K562 (cell line): ENCODE data around the gene TNFAIP8L1. TPM values are rescaled to one million over a fixed set of nuclear protein-coding genes. Genes with fewer than 3 reads are reported as not detected.

Experiments used
- ATF3 ChIP-seq, 2 experiments: fragments of 450-650 bp in 1 of 2; sonication (generic) in 1 of 2; formaldehyde crosslinking in 1 of 2; IDR thresholded peaks in 1 of 2; conservative IDR thresholded peaks in 1 of 2; 2 replicates each; pipeline versions ENCODE4 v1.6.1 to v1.8.1; 2016 to 2023; ENCODE audit warnings: mild to moderate bottlenecking in 2 of 2, moderate library complexity in 2 of 2, inconsistent platforms in 1 of 2, missing genetic modification reagents in 1 of 2
- BHLHE40 ChIP-seq: IDR thresholded peaks from 2 replicates; pipeline ENCODE4 v1.6.1; 2011; ENCODE audit warnings: low read length, improper control_type of control experiment
- CBFA2T2 ChIP-seq: fragments of 450-650 bp; conservative IDR thresholded peaks from 2 replicates; pipeline ENCODE4 v1.6.1; 2017; ENCODE audit warnings: mild to moderate bottlenecking
- CEBPB ChIP-seq: fragments of 450-650 bp; IDR thresholded peaks from 2 replicates; pipeline ENCODE4 v1.6.1; 2016; ENCODE audit warnings: missing genetic modification characterization, missing compliant biosample characterization
- CHD1 ChIP-seq: fragments of 200-600 bp; sonication (generic); IDR thresholded peaks from one replicate; pipeline ENCODE4 v1.6.1; 2012; ENCODE audit warnings: mild to moderate bottlenecking, moderate library complexity, low read length, inconsistent platforms
- E2F5 ChIP-seq: sonication (generic); formaldehyde crosslinking; IDR thresholded peaks from 2 replicates; pipeline ENCODE4 v1.8.0; 2022; ENCODE audit warnings: mild to moderate bottlenecking, missing genetic modification reagents
- ELK3 ChIP-seq: fragments of 450-650 bp; formaldehyde crosslinking; IDR thresholded peaks from 2 replicates; pipeline ENCODE4 v1.4.0; 2020; ENCODE audit warnings: mild to moderate bottlenecking
- FOXJ3 ChIP-seq: sonication (generic); formaldehyde crosslinking; IDR thresholded peaks from 2 replicates; pipeline ENCODE4 v1.4.0; 2020; ENCODE audit warnings: mild to moderate bottlenecking, missing genetic modification reagents
- FOXP4 ChIP-seq: sonication (generic); formaldehyde crosslinking; IDR thresholded peaks from 2 replicates; pipeline ENCODE4 v1.8.0; 2022; ENCODE audit warnings: mild to moderate bottlenecking, missing genetic modification reagents, borderline replicate concordance
- KDM5B ChIP-seq: fragments of 200-600 bp; sonication (generic); IDR thresholded peaks from 2 replicates; pipeline ENCODE4 v1.6.1; 2012; ENCODE audit warnings: low read depth, mild to moderate bottlenecking, moderate library complexity, low read length, control low read depth, inconsistent platforms; ENCODE audit not compliant: insufficient replicate concordance
- MTF1 ChIP-seq: fragments of 250-450 bp; sonication (Bioruptor Pico); IDR thresholded peaks from 2 replicates; pipeline ENCODE4 v1.9.0; 2021; ENCODE audit warnings: moderate library complexity, mild to moderate bottlenecking, inconsistent platforms, borderline replicate concordance
- SMAD3 ChIP-seq: fragments of 450-650 bp; formaldehyde crosslinking; conservative IDR thresholded peaks from 2 replicates; pipeline ENCODE4 v1.4.0; 2020; ENCODE audit warnings: mild to moderate bottlenecking
- TAF1 ChIP-seq: IDR thresholded peaks from 2 replicates; pipeline ENCODE4 v1.6.1; 2011; ENCODE audit warnings: mild to moderate bottlenecking, low read length, moderate library complexity; ENCODE audit not compliant: insufficient read depth, control insufficient read depth, severe bottlenecking; ENCODE audit errors: extremely low read depth
- TCF7L2 ChIP-seq: fragments of 150-350 bp; IDR thresholded peaks from 2 replicates; pipeline ENCODE4 v1.6.1; 2016; ENCODE audit warnings: low read depth, mild to moderate bottlenecking, low read length, moderate library complexity
- TEAD4 ChIP-seq, 2 experiments: sonication (generic) in 1 of 2; formaldehyde crosslinking in 1 of 2; IDR thresholded peaks; 2 replicates each; pipeline versions ENCODE4 v1.6.1 to v1.8.0; 2012 to 2022; ENCODE audit warnings: borderline replicate concordance in 1 of 2, inconsistent platforms in 1 of 2, low read length in 1 of 2, mild to moderate bottlenecking in 1 of 2, missing genetic modification reagents in 1 of 2
- ZKSCAN1 ChIP-seq: fragments of 150-350 bp; IDR thresholded peaks from 2 replicates; pipeline ENCODE4 v1.6.1; 2016; ENCODE audit warnings: low read depth, low read length
- ZNF354B ChIP-seq: fragments of 250-450 bp; sonication (Bioruptor Pico); IDR thresholded peaks from 2 replicates; pipeline ENCODE4 v1.4.0; 2020
- ZNF398 ChIP-seq: fragments of 250-450 bp; sonication (Bioruptor Pico); IDR thresholded peaks from 2 replicates; pipeline ENCODE4 v1.8.0; 2021; ENCODE audit warnings: moderate library complexity, mild to moderate bottlenecking, inconsistent platforms
- polyA plus RNA-seq, 8 experiments: library from polyadenylated mRNA; depleted of rRNA in 4 of 8; stranded (reverse) in 5 of 8; unstranded in 3 of 8; fragments of >200 nt; fragmentation: Nextera tagmentation in 2 of 8; fragmentation: Illumina TruSeq in 1 of 8; extraction: Ambion mirVana in 2 of 8; extraction: Trizol in 1 of 8; gene quantifications; 2 replicates each; pipeline versions ENCODE4 v1.2.1 to v1.2.3, GENCODE V29; 2011 to 2014; ENCODE audit warnings: inconsistent platforms in 1 of 8, missing spikeins in 1 of 8
- total RNA-seq, 7 experiments: library from RNA; depleted of rRNA in 6 of 7; stranded (reverse); fragments of >200 nt in 6 of 7; fragmentation: Illumina TruSeq in 2 of 7; extraction: Trizol in 2 of 7; gene quantifications; 2 replicates each; pipeline versions ENCODE4 v1.2.1 to v1.2.3, GENCODE V29; 2011 to 2021; ENCODE audit warnings: low replicate concordance in 1 of 7

TNFAIP8L1 gene
- total and polyA plus RNA-seq, 9 of the 15 experiments (the other 6 are each of a cell fraction or from before 2014, with no cell fraction given), result 0.69 to 9.3 (median 4.9) TPM

GRCh38 chr19:4638828-4639530 is at the start of gene TNFAIP8L1 (continued):
- no peak for TF ChIP-seq FOXP4
- TF ChIP-seq ZNF398 (CRISPR knock-in tag), result no peak
- TF ChIP-seq TAF1, result no peak
- TF ChIP-seq CBFA2T2, result peak; percentile 49
- TF ChIP-seq MTF1, result no peak
- no peak for TF ChIP-seq ELK3
- no peak for TF ChIP-seq CEBPB (tag)
- TF ChIP-seq KDM5B, result peak; percentile 20
- TF ChIP-seq ZKSCAN1, result peak; percentile 59; the same call in 1 of the 2 replicates
- no peak; the same call in none of the 2 replicates for TF ChIP-seq TEAD4 (IDR thresholded peaks at IDR 0.05; ENCODE audit: low read length)
- no peak for TF ChIP-seq TEAD4 (CRISPR knock-in tag; IDR thresholded peaks at IDR 0.05; ENCODE audit: borderline replicate concordance)
- TF ChIP-seq FOXJ3 (CRISPR knock-in tag), result no peak
- peak; percentile 75 for TF ChIP-seq BHLHE40
- TF ChIP-seq TCF7L2, result no peak
- TF ChIP-seq CHD1, result no peak
- TF ChIP-seq ATF3 (IDR thresholded peaks at IDR 0.05), result no peak
- no peak for TF ChIP-seq ATF3 (CRISPR knock-in tag; conservative IDR thresholded peaks at IDR 0.05)
- no peak for TF ChIP-seq SMAD3
- TF ChIP-seq E2F5 (CRISPR knock-in tag), result no peak
- TF ChIP-seq ZNF354B (CRISPR knock-in tag), result no peak
